ENCODE data around the gene PGAP2. TPM values are rescaled to one million over a fixed set of nuclear protein-coding genes. Genes with fewer than 3 reads are reported as not detected.

The PGAP2 gene
- total and polyA plus RNA-seq, 2 of the 13 experiments (the other 11 are each of a cell fraction or from before 2014, with no cell fraction given) = 21.5 to 47.8 TPM

- no peak for TF ChIP-seq HNF1A (IDR thresholded peaks at IDR 0.05; ENCODE audit: low read depth)
- no peak for TF ChIP-seq HNF1A (CRISPR knock-in tag; IDR thresholded peaks at IDR 0.05; ENCODE audit: borderline replicate concordance)
- no peak for TF ChIP-seq ZNF329 (CRISPR knock-in tag; IDR thresholded peaks at IDR 0.05; ENCODE audit: low read depth)
- no peak for TF ChIP-seq ETV5 (CRISPR knock-in tag; IDR thresholded peaks at IDR 0.05; ENCODE audit: borderline replicate concordance)
- no peak for TF ChIP-seq U2AF2 (IDR thresholded peaks at IDR 0.05; ENCODE audit: low read depth, low read length)
- TF ChIP-seq MED13 (CRISPR knock-in tag; IDR thresholded peaks at IDR 0.05) = no peak
Observed at GRCh38 chr11:3782963-3783362, 25.4 kb upstream of the PGAP2 start (continued).

GRCh38 chr11:3783611-3784010 is 24.7 kb upstream of the PGAP2 start:
- CTCF ChIA-PET (ENCODE audit: low intra/inter-chr PET ratio, low total read pairs) = no interaction called here
- POLR2A ChIA-PET = no interaction called here
- no peak overlapping the region for H2AFZ ChIP-seq (ENCODE audit: low read length)
- no peaks in the 10 kb centered on the region for H3K9me3 ChIP-seq (ENCODE audit: low read length)
- H3K36me3 ChIP-seq (replicated peaks in 1 of 2; ENCODE audit: control insufficient read depth in 1 of 2, insufficient read depth in 2 of 2, low read length in 2 of 2) = peaks cover 8 to 47% of the 10 kb centered on the region in 2 experiments
- no peak overlapping the region for H3K4me3 ChIP-seq (replicated peaks in 1 of 3; ENCODE audit: insufficient read depth in 1 of 3, low read depth in 2 of 3, low read length in 3 of 3)
- peaks cover 15% of the 10 kb centered on the region for H3K4me1 ChIP-seq (ENCODE audit: insufficient read depth, low read length)
- WGBS (ENCODE audit: low lambda C conversion rate) = 96% methylated on average over 4 of the region's 4 CpGs
- H3K4me2 ChIP-seq (ENCODE audit: low read depth, low read length) = no peak overlapping the region
- FAIRE-seq (no peak), DNase-seq (ENCODE audit: low spot score) (no peak), ATAC-seq (no peak)
- H3K27ac ChIP-seq (ENCODE audit: extremely low read length, insufficient read depth, low read length) = no peak overlapping the region
- peaks cover 70% of the 10 kb centered on the region for H3K79me2 ChIP-seq (ENCODE audit: insufficient read depth, low read length)
- intact Hi-C loops (cut with micrococcal nuclease; ENCODE audit: unreplicated experiment) = no loop called here
- no peaks in the 10 kb centered on the region for H3K27me3 ChIP-seq (ENCODE audit: control insufficient read depth in 1 of 2, insufficient read depth in 2 of 2, low read length in 2 of 2)
- no TSS peak for BruUV-seq (replicated peaks)
- peaks cover 18% of the 10 kb centered on the region for H4K20me1 ChIP-seq (ENCODE audit: insufficient read depth, low read length)
- in situ Hi-C loops (cut with HindIII; ENCODE audit: extremely low pct_ligation_motif_present, low pct_unique_long_range_greater_than_20kb) = no loop called here
- no peak overlapping the region for H3K9ac ChIP-seq (ENCODE audit: insufficient read depth, low read depth, low read length)
- no peak for TF ChIP-seq POLR2AphosphoS5 (IDR thresholded peaks at IDR 0.05; ENCODE audit: low read depth, low read length)
- TF ChIP-seq PHF5A (CRISPR knock-in tag; IDR thresholded peaks at IDR 0.05; ENCODE audit: low read depth, unreplicated experiment) = no peak
- no peak for TF ChIP-seq FLYWCH1 (CRISPR knock-in tag; IDR thresholded peaks at IDR 0.05)
- TF ChIP-seq SATB2 (CRISPR knock-in tag; IDR thresholded peaks at IDR 0.05) = no peak
- TF ChIP-seq TBP (CRISPR knock-in tag; IDR thresholded peaks at IDR 0.05) = no peak
- TF ChIP-seq, protein P1, sequence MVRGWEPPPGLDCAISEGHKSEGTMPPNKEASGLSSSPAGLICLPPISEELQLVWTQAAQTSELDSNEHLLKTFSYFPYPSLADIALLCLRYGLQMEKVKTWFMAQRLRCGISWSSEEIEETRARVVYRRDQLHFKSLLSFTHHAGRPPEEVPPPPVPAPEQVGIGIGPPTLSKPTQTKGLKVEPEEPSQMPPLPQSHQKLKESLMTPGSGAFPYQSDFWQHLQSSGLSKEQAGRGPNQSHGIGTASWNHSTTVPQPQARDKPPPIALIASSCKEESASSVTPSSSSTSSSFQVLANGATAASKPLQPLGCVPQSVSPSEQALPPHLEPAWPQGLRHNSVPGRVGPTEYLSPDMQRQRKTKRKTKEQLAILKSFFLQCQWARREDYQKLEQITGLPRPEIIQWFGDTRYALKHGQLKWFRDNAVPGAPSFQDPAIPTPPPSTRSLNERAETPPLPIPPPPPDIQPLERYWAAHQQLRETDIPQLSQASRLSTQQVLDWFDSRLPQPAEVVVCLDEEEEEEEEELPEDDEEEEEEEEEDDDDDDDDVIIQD (CRISPR knock-in tag; IDR thresholded peaks at IDR 0.05; ENCODE audit: low read depth) = no peak
- no peak for TF ChIP-seq ZBTB3 (CRISPR knock-in tag; IDR thresholded peaks at IDR 0.05; ENCODE audit: borderline replicate concordance, low read depth)
- TF ChIP-seq NCOA5 (CRISPR knock-in tag; IDR thresholded peaks at IDR 0.05) = no peak
- no peak for TF ChIP-seq MAZ (IDR thresholded peaks at IDR 0.05; ENCODE audit: borderline replicate concordance, low read depth, low read length)
- no peak for TF ChIP-seq MAZ (CRISPR knock-in tag; IDR thresholded peaks at IDR 0.05; ENCODE audit: low read depth)
- TF ChIP-seq CAMTA2 (CRISPR knock-in tag; IDR thresholded peaks at IDR 0.05; ENCODE audit: borderline replicate concordance) = no peak
- TF ChIP-seq, protein P2, sequence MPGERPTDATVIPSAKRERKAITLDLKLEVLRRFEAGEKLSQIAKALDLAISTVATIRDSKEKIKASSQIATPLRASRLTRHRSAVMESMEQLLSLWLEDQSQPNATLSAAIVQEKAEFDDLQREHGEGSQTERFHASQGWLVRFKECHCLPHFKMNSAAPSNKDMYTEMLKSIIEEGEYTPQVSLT (CRISPR knock-in tag; IDR thresholded peaks at IDR 0.05; ENCODE audit: borderline replicate concordance, low read depth) = no peak

Data from HepG2 (cell line).